HT1080 (cell line): ENCODE results near the gene P2RX2. TPM values are rescaled to one million over a fixed set of nuclear protein-coding genes. Genes with fewer than 3 reads are reported as not detected.
"Not testable (repeated sequence)": the region's sequence is repeated elsewhere in the genome, so short reads cannot be mapped to it uniquely, and the experiment has no call there.

Experiments used
- DNase-seq: peaks from one replicate; pipeline ENCODE4 v3.0.0-alpha.2; 2015; ENCODE audit warnings: low read depth
- total RNA-seq: library from RNA; depleted of rRNA; stranded (reverse); fragments of >200 nt; shearing (Covaris generic); gene quantifications from 2 replicates; pipeline ENCODE4 v1.2.3, GENCODE V29; 2014

Gene P2RX2
- total RNA-seq, 1 experiment from 2014 or later = not detected

DNA sequence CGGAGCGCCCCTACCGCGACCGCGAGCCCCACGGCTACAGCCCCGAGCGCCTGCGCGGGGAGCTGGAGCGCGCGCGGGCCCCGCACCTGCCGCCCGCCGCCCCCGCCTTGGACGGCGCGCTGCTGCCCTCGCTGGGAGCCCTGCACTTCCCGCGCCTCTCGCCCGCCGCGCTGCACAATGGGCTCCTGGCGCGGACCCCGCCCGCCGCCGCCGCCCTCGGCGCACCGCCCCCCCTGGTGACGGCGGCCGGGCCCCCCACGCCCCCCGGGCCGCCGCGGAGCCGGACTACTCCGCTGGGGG lies 35.2 kb upstream of the P2RX2 start:
- DNase-seq = no peak

GRCh38 chr12:132583736-132584135 lies 34.8 kb upstream of the P2RX2 start:
- no peak for DNase-seq

- no peak for DNase-seq
Measured at GRCh38 chr12:132584429-132584828, 34.1 kb upstream of the P2RX2 start.

DNA sequence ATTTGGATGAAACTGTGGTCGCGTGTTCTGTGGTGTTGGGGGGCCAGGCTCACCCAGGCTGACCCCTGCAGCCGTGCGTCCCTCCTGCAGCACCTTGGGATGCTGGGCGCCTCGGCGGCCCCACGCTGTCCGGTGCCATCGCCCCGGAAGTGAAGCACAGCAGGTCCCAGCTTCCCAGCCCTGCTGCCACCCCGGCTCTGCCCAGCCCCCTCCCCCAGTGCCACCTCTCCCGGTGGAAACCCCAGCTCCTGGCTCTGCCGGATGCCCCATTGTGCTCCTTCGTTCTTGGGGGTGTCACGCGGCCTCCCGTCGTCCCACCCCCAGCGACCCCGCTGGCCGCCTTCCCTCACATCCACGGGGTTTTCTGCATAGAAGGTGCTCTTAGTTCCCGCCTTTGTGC lies 33.4 kb upstream of the P2RX2 start:
- no peak for DNase-seq

DNA sequence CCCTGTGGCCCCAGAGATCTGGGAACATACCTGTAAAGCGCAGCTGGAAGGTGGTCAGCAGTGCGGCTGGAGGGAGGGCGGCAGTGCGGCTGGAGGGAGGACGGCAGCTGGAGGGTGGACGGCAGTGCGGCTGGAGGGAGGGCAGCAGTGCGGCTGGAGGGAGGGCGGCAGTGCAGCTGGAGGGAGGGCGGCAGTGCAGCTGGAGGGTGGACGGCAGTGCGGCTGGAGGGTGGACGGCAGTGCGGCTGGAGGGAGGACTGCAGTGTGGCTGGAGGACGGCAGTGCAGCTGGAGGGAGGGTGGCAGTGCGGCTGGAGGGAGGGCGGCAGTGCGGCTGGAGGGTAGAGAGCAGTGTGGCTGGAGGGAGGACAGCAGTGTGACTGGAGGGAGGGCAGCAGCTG lies 31.6 kb upstream of the P2RX2 start:
- no peak for DNase-seq

DNA sequence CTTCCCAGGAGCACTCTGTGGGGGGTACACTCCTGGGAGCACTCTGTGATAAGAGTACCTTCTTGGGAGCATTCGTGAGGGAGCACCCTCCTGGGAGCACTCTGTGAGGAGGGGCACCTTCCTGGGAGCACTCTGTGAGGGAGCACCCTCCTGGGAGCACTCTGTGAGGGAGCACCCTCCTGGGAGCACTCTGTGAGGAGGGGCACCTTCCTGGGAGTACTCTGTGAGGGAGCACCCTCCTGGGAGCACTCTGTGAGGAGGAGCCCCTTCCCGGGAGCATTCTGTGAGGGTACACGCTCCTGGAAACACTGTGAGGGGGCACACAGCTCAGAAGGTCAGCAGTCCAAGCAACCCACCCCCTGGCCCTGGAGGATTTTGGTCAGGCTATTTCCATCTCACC lies 30.8 kb upstream of the P2RX2 start:
- no peak for DNase-seq

DNA sequence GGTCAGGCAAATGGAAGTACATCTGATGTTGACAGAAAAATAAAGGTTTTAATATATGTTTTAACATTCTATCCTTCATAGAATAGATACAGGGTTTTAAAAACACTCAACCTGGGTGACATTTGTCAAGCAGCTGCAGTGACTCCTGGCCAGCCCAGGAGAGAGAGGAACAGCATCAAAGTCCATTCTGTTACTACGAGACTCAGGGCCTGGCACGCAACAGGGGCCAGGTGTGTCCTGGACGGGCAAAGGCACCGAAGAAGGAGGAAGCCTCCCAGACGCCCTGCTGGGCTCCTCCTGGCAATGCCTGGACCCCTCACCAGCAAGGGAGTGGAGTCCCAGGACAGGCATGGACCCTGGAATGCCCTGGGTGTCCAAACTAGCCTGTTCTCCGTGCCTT lies 30.3 kb upstream of the P2RX2 start:
- DNase-seq = no peak

- DNase-seq = no peak
Measured at GRCh38 chr12:132588821-132589669, 29.5 kb upstream of the P2RX2 start.

DNA sequence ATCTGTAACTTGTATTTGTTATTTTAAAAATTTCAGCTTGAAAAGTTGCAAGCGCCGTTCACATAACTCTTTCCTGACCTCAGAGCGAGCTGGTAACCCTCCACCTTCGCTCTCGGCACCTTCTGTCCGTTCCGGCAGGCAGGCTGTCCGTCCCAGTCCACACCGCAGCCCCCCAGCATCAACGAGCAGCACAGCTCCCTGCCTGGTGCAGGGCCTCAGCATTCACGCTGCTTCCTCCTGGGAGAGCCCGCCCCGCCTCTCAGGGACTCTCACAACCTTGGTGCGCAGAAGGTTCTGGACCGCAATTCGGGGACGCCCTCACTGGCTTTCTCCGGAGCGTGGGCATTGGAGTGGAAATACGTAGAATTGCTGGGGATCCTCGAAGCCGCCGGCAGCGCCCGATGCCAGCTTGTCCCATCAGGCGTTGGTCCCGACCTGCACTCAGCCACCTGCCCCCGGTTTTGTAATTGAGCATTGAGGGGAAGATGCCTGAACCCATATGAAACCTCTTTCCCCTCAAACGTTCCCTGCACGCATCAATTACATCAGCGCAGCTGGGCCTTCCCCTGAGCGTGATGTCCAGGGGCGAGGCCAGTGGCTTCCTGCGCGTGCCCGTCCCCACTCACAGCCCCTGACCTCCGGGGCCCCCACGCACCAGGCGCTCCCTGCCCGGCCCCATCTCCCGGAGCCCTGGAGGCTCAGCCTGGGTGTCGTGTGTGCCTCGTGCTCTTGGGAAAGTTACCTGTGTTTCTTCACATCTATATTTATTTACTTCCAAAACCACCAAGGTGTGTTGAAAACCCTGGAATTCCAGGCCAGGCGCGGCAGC lies 27.3 kb upstream of the P2RX2 start:
- DNase-seq = no peak

- DNase-seq = no peak
Measured at GRCh38 chr12:132592282-132592970, 26.1 kb upstream of the P2RX2 start.

DNA sequence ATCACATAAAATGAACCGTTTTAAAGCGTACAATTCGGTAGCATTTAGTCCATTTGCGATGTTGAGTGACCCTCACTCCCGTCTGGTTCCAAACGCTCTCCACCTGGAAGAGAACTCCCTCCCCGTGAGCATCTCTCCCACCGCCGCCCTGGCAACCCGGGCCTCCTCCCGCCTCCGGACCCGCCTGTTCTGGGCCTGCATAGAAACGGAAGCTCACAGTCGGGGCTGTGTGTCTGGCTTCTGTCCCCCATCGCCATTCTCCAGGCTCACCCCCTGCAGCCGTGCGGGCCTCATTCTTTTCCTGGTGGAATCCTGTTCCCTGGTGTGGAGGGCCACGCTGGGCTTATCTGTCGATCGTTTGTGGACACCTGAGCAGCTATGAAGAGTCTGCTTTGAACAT lies 25.5 kb upstream of the P2RX2 start:
- DNase-seq = no peak

- no peak for DNase-seq
Measured at GRCh38 chr12:132593521-132593920, 25.1 kb upstream of the P2RX2 start.

- DNase-seq = peak; percentile 67
Measured at GRCh38 chr12:132593938-132594358, 24.6 kb upstream of the P2RX2 start.

- DNase-seq = no peak
Measured at GRCh38 chr12:132595183-132595582, 23.4 kb upstream of the P2RX2 start.

- DNase-seq = no peak
Measured at GRCh38 chr12:132596016-132596415, 22.6 kb upstream of the P2RX2 start.

DNA sequence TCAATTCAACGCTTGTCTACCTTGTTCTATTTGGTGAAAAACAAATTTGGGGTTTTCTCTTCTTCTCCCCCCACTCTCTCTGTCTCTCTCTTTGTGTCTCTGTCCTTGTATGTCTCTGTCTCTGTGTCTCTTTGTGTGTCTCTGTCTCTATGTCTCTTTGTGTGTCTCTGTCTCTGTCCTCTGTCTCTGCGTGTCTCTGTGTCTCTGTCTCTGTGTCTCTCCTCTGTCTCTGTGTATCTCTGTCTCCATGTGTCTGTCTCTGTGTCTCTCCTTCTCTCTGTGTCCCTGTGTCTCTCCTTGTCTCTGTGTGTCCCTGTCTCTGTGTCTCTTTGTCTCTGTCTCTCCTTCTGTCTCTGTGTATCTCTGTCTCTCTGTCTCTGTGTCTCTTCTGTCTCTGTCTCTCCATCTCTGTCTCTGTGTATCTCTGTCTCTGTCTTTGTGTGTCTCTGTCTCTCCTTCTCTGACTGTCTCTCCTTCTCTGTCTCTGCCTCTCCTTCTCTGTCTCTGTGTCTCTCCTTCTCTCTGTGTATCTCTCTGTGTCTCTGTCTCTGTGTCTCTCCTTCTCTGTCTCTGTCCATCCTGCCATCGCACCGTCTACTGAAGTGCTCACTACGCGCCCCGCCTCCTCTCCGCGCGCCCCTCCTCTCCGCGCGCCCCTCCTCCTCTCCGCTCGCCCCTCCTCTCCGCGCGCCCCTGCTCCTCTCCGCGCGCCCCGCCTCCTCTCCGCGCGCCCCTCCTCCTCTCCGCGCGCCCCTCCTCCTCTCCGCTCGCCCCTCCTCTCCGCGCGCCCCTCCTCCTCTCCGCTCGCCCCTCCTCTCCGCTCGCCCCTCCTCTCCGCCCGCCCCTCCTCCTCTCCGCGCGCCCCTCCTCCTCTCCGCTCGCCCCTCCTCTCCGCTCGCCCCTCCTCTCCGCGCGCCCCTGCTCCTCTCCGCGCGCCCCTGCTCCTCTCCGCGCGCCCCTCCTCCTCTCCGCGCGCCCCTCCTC lies 21.0 kb upstream of the P2RX2 start:
- peak; percentile 30 for DNase-seq

- not testable (repeated sequence) for DNase-seq
Measured at GRCh38 chr12:132599502-132599901, 19.1 kb upstream of the P2RX2 start.

DNA sequence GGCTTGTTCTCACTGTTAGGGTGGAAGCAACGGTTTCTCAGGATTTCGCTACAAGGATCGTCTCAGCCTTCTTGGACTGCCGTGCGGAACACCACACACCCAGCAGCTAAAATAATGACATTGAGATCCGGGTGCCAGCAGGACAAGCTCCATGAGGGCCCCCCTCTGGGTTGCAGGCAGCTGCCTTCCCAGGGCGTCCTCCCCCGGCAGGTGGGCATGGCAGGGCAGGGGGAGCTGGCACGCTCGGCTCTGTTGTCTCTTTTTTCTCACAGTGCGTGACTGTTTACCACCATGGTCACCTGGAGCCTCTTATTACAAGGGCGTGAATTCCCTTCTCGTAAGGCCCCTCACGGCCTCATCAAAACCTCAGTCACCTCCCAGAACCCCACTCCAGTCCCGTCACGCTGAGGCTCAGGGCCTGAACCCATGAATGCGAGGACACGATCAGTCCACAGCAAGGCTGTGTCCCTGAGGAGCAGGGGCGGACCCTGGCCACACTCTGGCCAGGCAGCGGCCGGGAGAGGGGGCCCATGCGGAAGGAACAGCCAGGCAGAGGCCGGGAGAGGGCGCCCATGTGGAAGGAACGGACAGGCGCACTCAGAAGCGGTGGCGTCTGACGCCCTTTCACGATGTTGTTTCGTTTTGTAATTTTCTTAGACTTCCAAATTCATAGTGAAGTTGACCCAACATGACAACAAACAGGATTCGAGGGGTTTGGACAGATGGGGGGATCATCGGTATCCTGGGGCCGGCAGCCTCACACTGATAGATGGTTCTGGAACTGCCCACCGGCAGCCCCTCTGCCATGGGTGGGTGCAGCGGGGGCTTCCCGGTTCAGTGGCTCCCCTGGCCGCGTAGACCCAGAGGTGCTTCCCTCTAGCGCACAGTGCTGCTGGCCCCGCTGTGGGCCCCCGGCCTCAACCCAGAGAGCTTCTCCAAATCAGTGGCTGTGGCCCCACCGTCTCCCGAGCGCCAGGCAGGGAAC lies 18.2 kb upstream of the P2RX2 start:
- DNase-seq = peak; percentile 59

GRCh38 chr12:132601171-132601883 lies 17.2 kb upstream of the P2RX2 start:
- DNase-seq = no peak
